ENCODE measurements around the gene IL34.
"Not testable (repeated sequence)": the region's sequence is repeated elsewhere in the genome, so short reads cannot be mapped to it uniquely, and the experiment has no call there.

IL34 gene

GRCh38 chr16:70633617-70634016 lies 12.7 kb upstream of the IL34 start:
- WGBS (ENCODE audit: insufficient coverage, insufficient read length) = no CpG with 5 or more reads among the region's 10 CpGs
- not testable (repeated sequence) for H3K36me3 ChIP-seq (ENCODE audit: control insufficient read depth, insufficient read depth, low read length); H3K9me3 ChIP-seq (ENCODE audit: control insufficient read depth, insufficient read depth, low read length); H3K27ac ChIP-seq (ENCODE audit: low read length); H3K27me3 ChIP-seq (ENCODE audit: control insufficient read depth, insufficient read depth, low read length); DNase-seq (ENCODE audit: low read depth, low spot score); H3K4me3 ChIP-seq (ENCODE audit: low read length); H3K4me1 ChIP-seq (ENCODE audit: control insufficient read depth, insufficient read depth, low read length)

GRCh38 chr16:70634861-70635260 lies 11.5 kb upstream of the IL34 start:
- WGBS (ENCODE audit: insufficient coverage, insufficient read length) = no CpG with 5 or more reads among the region's 4 CpGs
- Histone ChIP-seq H3K27ac (ENCODE audit: low read length) (no peak overlapping the region), H3K27me3 (ENCODE audit: control insufficient read depth, insufficient read depth, low read length) (no peaks in the 10 kb centered on the region), H3K4me3 (ENCODE audit: low read length) (no peak overlapping the region), H3K4me1 (ENCODE audit: control insufficient read depth, insufficient read depth, low read length) (no peaks in the 10 kb centered on the region), H3K36me3 (ENCODE audit: control insufficient read depth, insufficient read depth, low read length) (no peaks in the 10 kb centered on the region), H3K9me3 (ENCODE audit: control insufficient read depth, insufficient read depth, low read length) (no peaks in the 10 kb centered on the region)
- DNase-seq (ENCODE audit: low read depth, low spot score) = no peak

GRCh38 chr16:70635336-70636016 lies 10.9 kb upstream of the IL34 start:
- Histone ChIP-seq H3K4me1 (ENCODE audit: control insufficient read depth, insufficient read depth, low read length) (no peaks in the 10 kb centered on the region), H3K9me3 (ENCODE audit: control insufficient read depth, insufficient read depth, low read length) (no peaks in the 10 kb centered on the region), H3K27ac (ENCODE audit: low read length) (no peak overlapping the region), H3K27me3 (ENCODE audit: control insufficient read depth, insufficient read depth, low read length) (no peaks in the 10 kb centered on the region), H3K36me3 (ENCODE audit: control insufficient read depth, insufficient read depth, low read length) (no peaks in the 10 kb centered on the region), H3K4me3 (ENCODE audit: low read length) (no peak overlapping the region)
- DNase-seq (ENCODE audit: low read depth, low spot score) = no peak
- no CpG with 5 or more reads among the region's 5 CpGs for WGBS (ENCODE audit: insufficient coverage, insufficient read length)

- Histone ChIP-seq H3K4me1 (ENCODE audit: control insufficient read depth, insufficient read depth, low read length) (no peaks in the 10 kb centered on the region), H3K9me3 (ENCODE audit: control insufficient read depth, insufficient read depth, low read length) (no peaks in the 10 kb centered on the region), H3K27ac (ENCODE audit: low read length) (no peak overlapping the region), H3K27me3 (ENCODE audit: control insufficient read depth, insufficient read depth, low read length) (no peaks in the 10 kb centered on the region), H3K36me3 (ENCODE audit: control insufficient read depth, insufficient read depth, low read length) (no peaks in the 10 kb centered on the region), H3K4me3 (ENCODE audit: low read length) (no peak overlapping the region)
- DNase-seq (ENCODE audit: low read depth, low spot score) = no peak
- no CpG with 5 or more reads among the region's 18 CpGs for WGBS (ENCODE audit: insufficient coverage, insufficient read length)
Measured at GRCh38 chr16:70638814-70639792, 7.3 kb upstream of the IL34 start.

- Histone ChIP-seq H3K4me1 (ENCODE audit: control insufficient read depth, insufficient read depth, low read length) (no peaks in the 10 kb centered on the region), H3K36me3 (ENCODE audit: control insufficient read depth, insufficient read depth, low read length) (no peaks in the 10 kb centered on the region), H3K27ac (ENCODE audit: low read length) (no peak overlapping the region), H3K27me3 (ENCODE audit: control insufficient read depth, insufficient read depth, low read length) (no peaks in the 10 kb centered on the region), H3K9me3 (ENCODE audit: control insufficient read depth, insufficient read depth, low read length) (no peaks in the 10 kb centered on the region), H3K4me3 (ENCODE audit: low read length) (no peak overlapping the region)
- DNase-seq (ENCODE audit: low read depth, low spot score) = no peak
- no CpG with 5 or more reads among the region's 1 CpG for WGBS (ENCODE audit: insufficient coverage, insufficient read length)
Measured at GRCh38 chr16:70642633-70643032, 3.7 kb upstream of the IL34 start.

- WGBS (ENCODE audit: insufficient coverage, insufficient read length) = no CpG with 5 or more reads among the region's 7 CpGs
Measured at GRCh38 chr16:70643264-70643663, 3.1 kb upstream of the IL34 start.

GRCh38 chr16:70644763-70645597 lies 1.4 kb upstream of the IL34 start:
- Histone ChIP-seq H3K4me1 (ENCODE audit: control insufficient read depth, insufficient read depth, low read length) (no peaks in the 10 kb centered on the region), H3K9me3 (ENCODE audit: control insufficient read depth, insufficient read depth, low read length) (no peaks in the 10 kb centered on the region), H3K36me3 (ENCODE audit: control insufficient read depth, insufficient read depth, low read length) (no peaks in the 10 kb centered on the region), H3K27me3 (ENCODE audit: control insufficient read depth, insufficient read depth, low read length) (no peaks in the 10 kb centered on the region), H3K27ac (ENCODE audit: low read length) (no peak overlapping the region), H3K4me3 (ENCODE audit: low read length) (no peak overlapping the region)
- WGBS (ENCODE audit: insufficient coverage, insufficient read length) = no CpG with 5 or more reads among the region's 10 CpGs
- no peak for DNase-seq (ENCODE audit: low read depth, low spot score)

More at GRCh38 chr16:70643264-70643663, 3.1 kb upstream of the IL34 start:
- H3K27me3 ChIP-seq (ENCODE audit: control insufficient read depth, insufficient read depth, low read length); H3K4me1 ChIP-seq (ENCODE audit: control insufficient read depth, insufficient read depth, low read length); H3K9me3 ChIP-seq (ENCODE audit: control insufficient read depth, insufficient read depth, low read length); H3K4me3 ChIP-seq (ENCODE audit: low read length); H3K36me3 ChIP-seq (ENCODE audit: control insufficient read depth, insufficient read depth, low read length); DNase-seq (ENCODE audit: low read depth, low spot score); H3K27ac ChIP-seq (ENCODE audit: low read length): not testable (repeated sequence)

- H3K27ac ChIP-seq (ENCODE audit: low read length) = no peak overlapping the region
- H3K36me3 ChIP-seq (ENCODE audit: control insufficient read depth, insufficient read depth, low read length) = no peaks in the 10 kb centered on the region
- no peaks in the 10 kb centered on the region for H3K27me3 ChIP-seq (ENCODE audit: control insufficient read depth, insufficient read depth, low read length)
- no peak for DNase-seq (ENCODE audit: low read depth, low spot score)
- H3K9me3 ChIP-seq (ENCODE audit: control insufficient read depth, insufficient read depth, low read length) = no peaks in the 10 kb centered on the region
- no CpG with 5 or more reads among the region's 15 CpGs for WGBS (ENCODE audit: insufficient coverage, insufficient read length)
- H3K4me1 ChIP-seq (ENCODE audit: control insufficient read depth, insufficient read depth, low read length) = no peaks in the 10 kb centered on the region
- H3K4me3 ChIP-seq (ENCODE audit: low read length) = no peak overlapping the region
Measured at GRCh38 chr16:70647441-70648359, 1.3 kb downstream of the IL34 start.

- no peaks in the 10 kb centered on the region for H3K4me1 ChIP-seq (ENCODE audit: control insufficient read depth, insufficient read depth, low read length)
- no peak for DNase-seq (ENCODE audit: low read depth, low spot score)
- H3K9me3 ChIP-seq (ENCODE audit: control insufficient read depth, insufficient read depth, low read length) = no peaks in the 10 kb centered on the region
- no peaks in the 10 kb centered on the region for H3K27me3 ChIP-seq (ENCODE audit: control insufficient read depth, insufficient read depth, low read length)
- H3K4me3 ChIP-seq (ENCODE audit: low read length) = no peak overlapping the region
- H3K27ac ChIP-seq (ENCODE audit: low read length) = no peak overlapping the region
- WGBS (ENCODE audit: insufficient coverage, insufficient read length) = no CpG with 5 or more reads among the region's 6 CpGs
- no peaks in the 10 kb centered on the region for H3K36me3 ChIP-seq (ENCODE audit: control insufficient read depth, insufficient read depth, low read length)
Measured at GRCh38 chr16:70648606-70649005, 2.2 kb downstream of the IL34 start.

Data from iPS DF 6.9 (cell line).